H1 (cell line): ENCODE data around the gene ZFP2.

ENCODE experiments used
- CEBPB ChIP-seq: IDR thresholded peaks from 2 replicates; pipeline ENCODE4 v1.6.1; 2012; ENCODE audit warnings: low read depth, low read length
- CHD1 ChIP-seq: IDR thresholded peaks from 2 replicates; pipeline ENCODE4 v1.6.1; 2012; ENCODE audit warnings: low read depth, low read length, improper control_type of control experiment
- EZH2 ChIP-seq: fragments of 200-600 bp; sonication (generic); IDR thresholded peaks from 2 replicates; pipeline ENCODE4 v1.7.1; 2012; ENCODE audit warnings: low read depth, mild to moderate bottlenecking, moderate library complexity, low read length, inconsistent platforms; ENCODE audit not compliant: severe bottlenecking
- FOSL1 ChIP-seq: IDR thresholded peaks from 2 replicates; pipeline ENCODE4 v1.6.1; 2011; ENCODE audit warnings: mild to moderate bottlenecking, low read depth, low read length, moderate library complexity; ENCODE audit not compliant: insufficient read depth
- GABPA ChIP-seq: IDR thresholded peaks from 2 replicates; pipeline ENCODE4 v1.6.1; 2011; ENCODE audit warnings: mild to moderate bottlenecking, low read length, moderate library complexity, borderline replicate concordance; ENCODE audit not compliant: insufficient read depth
- PHF8 ChIP-seq: fragments of 200-600 bp; sonication (generic); conservative IDR thresholded peaks from 2 replicates; pipeline ENCODE4 v1.7.1; 2012; ENCODE audit warnings: low read depth, mild to moderate bottlenecking, inconsistent platforms, low read length, moderate library complexity
- POLR2AphosphoS5 ChIP-seq: IDR thresholded peaks from 2 replicates; pipeline ENCODE4 v1.6.1; 2011; ENCODE audit warnings: low read depth, low read length
- SAP30 ChIP-seq: fragments of 300-600 bp; sonication (generic); IDR thresholded peaks from 2 replicates; pipeline ENCODE4 v1.7.1; 2012; ENCODE audit warnings: low read length, moderate library complexity, mild to moderate bottlenecking, inconsistent platforms; ENCODE audit not compliant: insufficient read depth, insufficient replicate concordance
- TAF1 ChIP-seq: IDR thresholded peaks from 2 replicates; pipeline ENCODE4 v1.6.1; 2011; ENCODE audit warnings: mild to moderate bottlenecking, low read depth, low read length
- YY1 ChIP-seq: IDR thresholded peaks from 2 replicates; pipeline ENCODE4 v1.6.1; 2011; ENCODE audit warnings: low read depth, mild to moderate bottlenecking, low read length
- ZNF274 ChIP-seq: IDR thresholded peaks from 2 replicates; pipeline ENCODE4 v1.7.0; 2012; ENCODE audit warnings: low read length, borderline replicate concordance; ENCODE audit errors: extremely low read depth
- TF ChIP-seq, protein P1 (sequence below), 3 experiments: IDR thresholded peaks; 1 replicate in 2 of 3; 2 replicates in 1 of 3; pipeline versions ENCODE4 v1.5.1 to v1.6.1; 2011; ENCODE audit warnings: low read length in 3 of 3, mild to moderate bottlenecking in 3 of 3, inconsistent platforms in 2 of 3, low read depth in 1 of 3, moderate library complexity in 1 of 3; ENCODE audit not compliant: insufficient read depth in 1 of 3; ENCODE audit errors: control extremely low read depth in 1 of 3

DNA sequence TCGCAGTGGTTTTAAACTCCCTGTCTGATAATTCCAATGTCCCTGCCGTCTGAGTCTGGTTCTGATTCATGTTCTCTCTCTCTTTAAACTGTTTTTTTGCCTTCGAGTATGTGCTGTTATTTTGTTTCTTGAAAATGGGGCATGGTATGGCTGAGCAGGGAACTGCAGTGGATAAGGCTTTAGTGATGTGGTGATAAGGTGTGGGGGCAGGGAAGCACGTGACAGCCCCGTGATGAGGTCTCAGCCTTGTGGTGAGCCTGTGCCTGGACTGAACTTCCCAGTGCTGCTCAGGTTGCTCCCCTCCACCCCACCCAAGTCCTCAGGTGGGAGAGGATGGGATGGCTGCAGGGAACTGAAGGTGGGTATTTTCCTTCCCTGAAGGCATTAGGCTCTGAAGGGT lies 41.4 kb upstream of the ZFP2 start:
- TF ChIP-seq POLR2AphosphoS5 (no peak), CEBPB (no peak), GABPA (no peak), ZNF274 (no peak), YY1 (no peak), SAP30 (no peak), CHD1 (no peak), EZH2 (no peak), TAF1 (no peak), PHF8 (no peak), FOSL1 (no peak)
- TF ChIP-seq, protein P1, sequence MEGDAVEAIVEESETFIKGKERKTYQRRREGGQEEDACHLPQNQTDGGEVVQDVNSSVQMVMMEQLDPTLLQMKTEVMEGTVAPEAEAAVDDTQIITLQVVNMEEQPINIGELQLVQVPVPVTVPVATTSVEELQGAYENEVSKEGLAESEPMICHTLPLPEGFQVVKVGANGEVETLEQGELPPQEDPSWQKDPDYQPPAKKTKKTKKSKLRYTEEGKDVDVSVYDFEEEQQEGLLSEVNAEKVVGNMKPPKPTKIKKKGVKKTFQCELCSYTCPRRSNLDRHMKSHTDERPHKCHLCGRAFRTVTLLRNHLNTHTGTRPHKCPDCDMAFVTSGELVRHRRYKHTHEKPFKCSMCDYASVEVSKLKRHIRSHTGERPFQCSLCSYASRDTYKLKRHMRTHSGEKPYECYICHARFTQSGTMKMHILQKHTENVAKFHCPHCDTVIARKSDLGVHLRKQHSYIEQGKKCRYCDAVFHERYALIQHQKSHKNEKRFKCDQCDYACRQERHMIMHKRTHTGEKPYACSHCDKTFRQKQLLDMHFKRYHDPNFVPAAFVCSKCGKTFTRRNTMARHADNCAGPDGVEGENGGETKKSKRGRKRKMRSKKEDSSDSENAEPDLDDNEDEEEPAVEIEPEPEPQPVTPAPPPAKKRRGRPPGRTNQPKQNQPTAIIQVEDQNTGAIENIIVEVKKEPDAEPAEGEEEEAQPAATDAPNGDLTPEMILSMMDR (IDR thresholded peaks at IDR 0.05; ENCODE audit: control extremely low read depth in 1 of 3, insufficient read depth in 1 of 3, low read depth in 1 of 3, low read length in 3 of 3), result no peak
